CD14-positive monocyte (primary cell): ENCODE measurements around the gene ABO. TPM values are rescaled to one million over a fixed set of nuclear protein-coding genes. Genes with fewer than 3 reads are reported as not detected.
"Not testable (repeated sequence)": the region's sequence is repeated elsewhere in the genome, so short reads cannot be mapped to it uniquely, and the experiment has no call there.

ENCODE experiments used
- DNase-seq, 3 donors: peaks; one replicate each; pipeline ENCODE4 v3.0.0-alpha.2; 2011 to 2022
- H2AFZ ChIP-seq: 2 replicates; pipeline ENCODE4 v1.6.0; 2012; ENCODE audit warnings: mild to moderate bottlenecking, low read depth, low read length, inconsistent platforms; ENCODE audit not compliant: insufficient read depth, poor library complexity, severe bottlenecking
- H3K27ac ChIP-seq, 2 donors: 1 replicate in 1 of 2; 2 replicates in 1 of 2; pipeline ENCODE4 v1.5.1; 2012 to 2013; ENCODE audit warnings: low read length in 2 of 2, control low read depth in 1 of 2, inconsistent platforms in 1 of 2, low read depth in 1 of 2, mild to moderate bottlenecking in 1 of 2
- H3K27me3 ChIP-seq, 2 donors: one replicate each; pipeline versions ENCODE4 v1.6.0 to v1.6.1; 2011 to 2013; ENCODE audit warnings: low read length in 2 of 2; ENCODE audit not compliant: control insufficient read depth in 2 of 2, insufficient read depth in 2 of 2
- H3K36me3 ChIP-seq, 2 donors: replicated peaks in 1 of 2; 1 replicate in 1 of 2; 2 replicates in 1 of 2; pipeline versions ENCODE4 v1.5.1 to v1.6.1; 2012 to 2013; ENCODE audit warnings: low read length in 2 of 2, control low read depth in 1 of 2, inconsistent platforms in 1 of 2, mild to moderate bottlenecking in 1 of 2; ENCODE audit not compliant: insufficient read depth in 2 of 2, control insufficient read depth in 1 of 2
- H3K4me1 ChIP-seq, 2 donors: 1 replicate in 1 of 2; 2 replicates in 1 of 2; pipeline versions ENCODE4 v1.5.1 to v1.6.1; 2012 to 2013; ENCODE audit warnings: low read length in 2 of 2, control low read depth in 1 of 2, inconsistent platforms in 1 of 2, mild to moderate bottlenecking in 1 of 2, moderate library complexity in 1 of 2; ENCODE audit not compliant: insufficient read depth in 2 of 2, control insufficient read depth in 1 of 2
- H3K4me2 ChIP-seq: replicated peaks from 2 replicates; pipeline ENCODE3; 2012; ENCODE audit warnings: low read length, moderate library complexity, mild to moderate bottlenecking; ENCODE audit not compliant: poor library complexity, severe bottlenecking; ENCODE audit errors: extremely low read depth
- H3K4me3 ChIP-seq, 3 experiments: fragments of 200-600 bp in 1 of 3; sonication (generic) in 1 of 3; replicated peaks in 1 of 3; 1 replicate in 2 of 3; 2 replicates in 1 of 3; pipeline ENCODE4 v1.5.1; 2011 to 2013; ENCODE audit warnings: low read length in 3 of 3, mild to moderate bottlenecking in 3 of 3, control low read depth in 2 of 3, low read depth in 2 of 3, inconsistent platforms in 1 of 3, moderate library complexity in 1 of 3
- H3K79me2 ChIP-seq: 2 replicates; pipeline ENCODE4 v1.6.0; 2012; ENCODE audit warnings: mild to moderate bottlenecking, control low read depth, inconsistent platforms, low read length, moderate library complexity; ENCODE audit not compliant: insufficient read depth
- H3K9ac ChIP-seq: 2 replicates; pipeline ENCODE4 v1.6.0; 2017; ENCODE audit warnings: low read length, mild to moderate bottlenecking; ENCODE audit not compliant: insufficient read depth, poor library complexity, severe bottlenecking
- H3K9me3 ChIP-seq, 2 donors: replicated peaks in 1 of 2; 1 replicate in 1 of 2; 2 replicates in 1 of 2; pipeline versions ENCODE4 v1.5.1 to v1.6.1; 2012 to 2013; ENCODE audit warnings: low read length in 2 of 2, control low read depth in 1 of 2; ENCODE audit not compliant: control insufficient read depth in 1 of 2, insufficient read depth in 1 of 2
- H4K20me1 ChIP-seq: 2 replicates; pipeline ENCODE4 v1.6.0; 2012; ENCODE audit warnings: mild to moderate bottlenecking, low read length, control low read depth, moderate library complexity; ENCODE audit not compliant: insufficient read depth
- H3K27ac Mint-ChIP-seq, 7 donors: one replicate each; pipeline ENCODE4 v1.8.0; 2020; ENCODE audit warnings: mild to moderate bottlenecking in 7 of 7, mixed read lengths in 7 of 7, moderate library complexity in 6 of 7, inconsistent platforms in 2 of 7
- H3K27me3 Mint-ChIP-seq, 3 donors: one replicate each; pipeline ENCODE4 v1.8.0; 2021 to 2022; ENCODE audit warnings: low read depth in 3 of 3, mild to moderate bottlenecking in 3 of 3, mixed read lengths in 3 of 3, moderate library complexity in 3 of 3, inconsistent platforms in 1 of 3
- H3K36me3 Mint-ChIP-seq, 2 donors: one replicate each; pipeline ENCODE4 v1.8.0; 2020; ENCODE audit warnings: mixed read lengths in 2 of 2, inconsistent platforms in 1 of 2, mild to moderate bottlenecking in 1 of 2
- H3K4me1 Mint-ChIP-seq: one replicate; pipeline ENCODE4 v1.8.0; 2020; ENCODE audit warnings: mild to moderate bottlenecking, mixed read lengths
- H3K4me3 Mint-ChIP-seq, 2 donors: one replicate each; pipeline ENCODE4 v1.8.0; 2020; ENCODE audit warnings: mild to moderate bottlenecking in 2 of 2, mixed read lengths in 2 of 2, moderate library complexity in 1 of 2
- H3K9me3 Mint-ChIP-seq, 7 donors: one replicate each; pipeline ENCODE4 v1.8.0; 2020 to 2022; ENCODE audit warnings: mixed read lengths in 7 of 7, mild to moderate bottlenecking in 6 of 7, moderate library complexity in 6 of 7, inconsistent platforms in 2 of 7
- WGBS: methylation state at CpG from one replicate; pipeline ENCODE4 v1.1.5; 2013; ENCODE audit warnings: missing lambda C conversion rate; ENCODE audit not compliant: insufficient coverage; 5-methylcytosine and 5-hydroxymethylcytosine counted together
- intact Hi-C, 2 donors: fragments of 100-400 bp; cut with micrococcal nuclease; formaldehyde crosslinking; loops; one replicate each; pipeline versions ENCODE4 v1.15.0 to v1.15.1; 2023
- polyA plus RNA-seq, 3 donors: library from polyadenylated mRNA; depleted of rRNA in 1 of 3; unstranded in 2 of 3; stranded (reverse) in 1 of 3; fragments of 300-500 nt in 2 of 3; fragments of >200 nt in 1 of 3; fragmentation: Illumina TruSeq in 2 of 3; gene quantifications; 1 replicate in 2 of 3; 2 replicates in 1 of 3; pipeline ENCODE4 v1.2.3, GENCODE V29; 2012 to 2021
- TF ChIP-seq, protein P1 (sequence below): fragments of 200-600 bp; IDR thresholded peaks from one replicate; pipeline ENCODE4 v1.8.0; 2022; ENCODE audit warnings: antibody characterized with exemption, mild to moderate bottlenecking

The ABO gene
- polyA plus RNA-seq, 3 donors = 0.50 to 2.1 TPM; not detected in 1

DNA sequence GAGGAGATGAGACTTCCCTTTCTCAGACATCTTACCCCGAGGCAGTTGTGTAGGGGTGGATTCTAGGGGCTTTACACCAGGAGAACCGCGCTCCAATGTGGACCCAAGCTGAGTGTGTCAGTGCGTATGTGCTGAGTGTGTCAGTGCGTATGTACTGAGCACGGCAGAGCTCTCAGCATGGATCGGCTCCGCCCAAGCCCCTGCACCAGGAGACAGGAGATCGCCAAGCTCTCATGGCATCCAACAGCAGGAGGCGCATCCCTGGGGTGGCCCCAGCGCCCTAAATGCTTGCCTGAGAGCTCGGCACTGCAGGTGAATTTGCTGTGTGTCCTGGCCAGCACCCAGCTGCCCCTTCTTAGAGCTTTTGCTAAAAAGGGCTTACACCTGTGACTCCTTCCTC lies 53.0 kb downstream of the ABO start:
- H3K27ac Mint-ChIP-seq, intact Hi-C loops, H4K20me1 ChIP-seq, DNase-seq, H2AFZ ChIP-seq, H3K9me3 Mint-ChIP-seq, H3K27me3 ChIP-seq, H3K36me3 ChIP-seq, H3K4me1 Mint-ChIP-seq, H3K4me1 ChIP-seq, H3K9ac ChIP-seq, H3K9me3 ChIP-seq, H3K36me3 Mint-ChIP-seq, H3K79me2 ChIP-seq, H3K4me3 Mint-ChIP-seq, H3K27ac ChIP-seq, H3K4me3 ChIP-seq, H3K4me2 ChIP-seq: not testable (repeated sequence)
- WGBS = 93% methylated on average over 11 of the region's 12 CpGs
- peaks cover 12 to 22% (median 17%) of the 10 kb centered on the region in 3 donors for H3K27me3 Mint-ChIP-seq

DNA sequence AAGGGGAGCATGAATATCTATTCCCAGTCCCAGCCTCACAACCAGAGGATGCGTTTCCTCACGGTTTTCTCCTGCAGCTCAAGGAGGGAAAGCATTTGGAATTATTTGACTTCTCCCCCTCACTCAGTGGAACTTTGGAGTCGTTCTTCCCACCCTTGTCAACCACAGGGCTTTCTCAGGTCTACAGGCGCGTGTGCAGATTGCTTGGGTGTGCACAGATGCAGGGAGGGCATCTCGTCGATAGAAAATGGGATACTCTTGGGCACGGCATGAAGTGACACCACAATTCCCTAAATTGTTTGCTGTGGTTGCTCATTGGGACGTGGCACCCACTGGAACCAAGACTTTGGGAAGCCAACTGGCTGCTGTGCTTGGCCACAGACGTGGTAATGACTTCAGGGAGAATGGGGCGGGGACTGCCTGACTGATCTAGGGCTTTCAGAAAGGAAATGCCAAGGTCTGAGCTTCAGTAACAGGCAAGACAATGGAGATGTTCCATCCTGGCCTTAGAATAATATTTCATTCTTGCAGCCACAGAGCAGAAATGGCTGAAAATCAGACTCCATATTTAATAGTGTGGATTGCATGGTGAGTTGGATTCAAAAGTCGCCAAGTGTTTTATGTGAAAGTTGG lies 53.7 kb downstream of the ABO start:
- WGBS = 85% methylated on average over 6 of the region's 12 CpGs
- Histone ChIP-seq H3K36me3 (no peaks in the 10 kb centered on the region), H2AFZ (no peak overlapping the region), H3K4me3 (no peak overlapping the region), H3K9me3 (no peaks in the 10 kb centered on the region), H3K4me2 (no peak overlapping the region), H3K79me2 (no peaks in the 10 kb centered on the region), H3K4me1 (no peaks in the 10 kb centered on the region), H3K27me3 (no peaks in the 10 kb centered on the region), H4K20me1 (no peaks in the 10 kb centered on the region), H3K27ac (no peak overlapping the region), H3K9ac (no peak overlapping the region)
- no peak for DNase-seq
- intact Hi-C loops = no loop called here
- Mint-ChIP-seq H3K27ac (no peak overlapping the region), H3K9me3 (peaks cover 0 to 3% (median 2%) of the 10 kb centered on the region in 7 donors), H3K4me3 (no peak overlapping the region), H3K36me3 (no peaks in the 10 kb centered on the region), H3K4me1 (peaks cover 3% of the 10 kb centered on the region), H3K27me3 (peaks cover 12 to 25% (median 19%) of the 10 kb centered on the region in 3 donors)
- TF ChIP-seq, protein P1, sequence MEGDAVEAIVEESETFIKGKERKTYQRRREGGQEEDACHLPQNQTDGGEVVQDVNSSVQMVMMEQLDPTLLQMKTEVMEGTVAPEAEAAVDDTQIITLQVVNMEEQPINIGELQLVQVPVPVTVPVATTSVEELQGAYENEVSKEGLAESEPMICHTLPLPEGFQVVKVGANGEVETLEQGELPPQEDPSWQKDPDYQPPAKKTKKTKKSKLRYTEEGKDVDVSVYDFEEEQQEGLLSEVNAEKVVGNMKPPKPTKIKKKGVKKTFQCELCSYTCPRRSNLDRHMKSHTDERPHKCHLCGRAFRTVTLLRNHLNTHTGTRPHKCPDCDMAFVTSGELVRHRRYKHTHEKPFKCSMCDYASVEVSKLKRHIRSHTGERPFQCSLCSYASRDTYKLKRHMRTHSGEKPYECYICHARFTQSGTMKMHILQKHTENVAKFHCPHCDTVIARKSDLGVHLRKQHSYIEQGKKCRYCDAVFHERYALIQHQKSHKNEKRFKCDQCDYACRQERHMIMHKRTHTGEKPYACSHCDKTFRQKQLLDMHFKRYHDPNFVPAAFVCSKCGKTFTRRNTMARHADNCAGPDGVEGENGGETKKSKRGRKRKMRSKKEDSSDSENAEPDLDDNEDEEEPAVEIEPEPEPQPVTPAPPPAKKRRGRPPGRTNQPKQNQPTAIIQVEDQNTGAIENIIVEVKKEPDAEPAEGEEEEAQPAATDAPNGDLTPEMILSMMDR = no peak

DNA sequence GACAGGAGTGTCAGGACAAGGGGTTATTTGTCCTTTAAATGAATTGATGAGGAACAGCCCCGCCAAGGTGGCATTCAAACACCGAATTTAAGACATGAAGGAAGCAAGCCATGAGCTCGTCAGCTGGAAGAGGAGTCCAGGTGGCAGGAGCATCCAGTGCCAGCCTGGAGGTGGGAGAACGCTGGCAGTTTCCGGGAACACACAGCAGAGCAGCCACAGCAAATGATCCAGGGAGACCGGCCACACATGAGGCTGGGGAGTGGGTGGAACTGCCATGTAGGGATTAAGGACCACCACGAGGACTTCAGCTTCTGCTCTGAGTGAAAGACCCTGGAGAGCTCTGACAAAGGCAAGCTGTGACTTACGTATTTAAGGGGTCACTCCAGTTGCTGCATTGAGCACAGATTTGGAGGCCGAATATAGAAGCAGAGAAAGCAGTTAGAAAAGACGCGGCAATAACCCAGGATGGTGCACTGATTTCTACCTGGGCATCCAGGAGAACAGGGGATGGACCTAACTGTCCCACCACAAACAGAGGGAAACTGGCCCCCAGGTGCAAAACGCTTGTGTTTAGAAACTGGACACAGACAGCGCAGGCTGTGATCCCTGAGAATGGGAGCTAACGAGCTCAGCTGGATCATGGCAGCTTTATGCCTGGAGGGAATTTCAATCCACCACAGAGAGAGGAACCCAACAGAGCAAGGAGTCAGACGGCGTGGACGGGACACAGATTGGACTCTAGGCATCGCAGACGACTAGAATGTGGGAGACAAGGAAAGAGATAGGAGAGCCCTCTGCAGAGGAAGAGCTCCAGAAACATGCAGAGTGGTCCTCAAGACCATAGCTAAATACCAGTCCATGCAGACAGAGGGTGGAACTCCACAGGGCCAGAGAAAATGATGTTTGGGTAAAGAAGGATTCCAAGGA lies 56.7 kb downstream of the ABO start:
- H3K27ac Mint-ChIP-seq, H3K4me3 ChIP-seq, H2AFZ ChIP-seq, H3K4me1 ChIP-seq, H3K9ac ChIP-seq, H4K20me1 ChIP-seq, intact Hi-C loops, DNase-seq, H3K4me2 ChIP-seq, H3K79me2 ChIP-seq, H3K4me1 Mint-ChIP-seq, H3K27me3 ChIP-seq, H3K4me3 Mint-ChIP-seq, H3K36me3 Mint-ChIP-seq, H3K27ac ChIP-seq, H3K9me3 ChIP-seq, H3K36me3 ChIP-seq: not testable (repeated sequence)
- H3K9me3 Mint-ChIP-seq = peaks cover 6 to 18% (median 11%) of the 10 kb centered on the region in 7 donors
- WGBS = 92% methylated on average over 10 of the region's 19 CpGs
- peaks cover 16 to 42% (median 22%) of the 10 kb centered on the region in 3 donors for H3K27me3 Mint-ChIP-seq
